Measurements from ENCODE around the gene FOXI1.
A peak's percentile ranks its signal among the peaks of the same experiment; 100 is the strongest.

The FOXI1 gene

GRCh38 chr5:170154297-170154696, 48.6 kb downstream of the FOXI1 start:
- no peak for DNase-seq

- no peak for DNase-seq
These were observed 49.0 kb downstream of the FOXI1 start for GRCh38 chr5:170154744-170155143.

- no peak for DNase-seq
These were observed 50.1 kb downstream of the FOXI1 start for GRCh38 chr5:170155771-170156170.

- peak; percentile 63 for DNase-seq
These were observed 53.5 kb downstream of the FOXI1 start for GRCh38 chr5:170159101-170159698.
